Neural progenitor cell (in vitro differentiated cells): ENCODE results near the gene GMPPA. TPM values are rescaled to one million over a fixed set of nuclear protein-coding genes. Genes with fewer than 3 reads are reported as not detected.

Source experiments
- DNase-seq: peaks from one replicate; pipeline ENCODE4 v3.0.0-alpha.2; 2016; ENCODE audit warnings: low spot score
- H2AFZ ChIP-seq: fragments of 200-600 bp; sonication (generic); replicated peaks from 2 replicates; pipeline ENCODE4 v1.6.1; 2016; ENCODE audit warnings: antibody characterized with exemption
- H3F3A ChIP-seq: fragments of 200-600 bp; sonication (generic); 2 replicates; pipeline ENCODE4 v1.6.1; 2016; ENCODE audit warnings: antibody characterized with exemption, low read depth
- H3K27ac ChIP-seq: fragments of 200-600 bp; sonication (generic); 2 replicates; pipeline ENCODE4 v1.5.1; 2016; ENCODE audit warnings: mild to moderate bottlenecking
- H3K27me3 ChIP-seq: fragments of 200-600 bp; sonication (generic); 2 replicates; pipeline ENCODE4 v1.6.1; 2016; ENCODE audit warnings: mild to moderate bottlenecking, moderate library complexity
- H3K36me3 ChIP-seq: fragments of 200-600 bp; sonication (generic); 2 replicates; pipeline ENCODE4 v1.5.1; 2016
- H3K4me1 ChIP-seq: fragments of 200-600 bp; sonication (generic); 2 replicates; pipeline ENCODE4 v1.6.1; 2016; ENCODE audit warnings: mixed run types
- H3K4me2 ChIP-seq: fragments of 200-600 bp; sonication (generic); 2 replicates; pipeline ENCODE4 v1.6.1; 2016
- H3K4me3 ChIP-seq: fragments of 200-600 bp; sonication (generic); 2 replicates; pipeline ENCODE4 v1.5.1; 2016
- H3K79me2 ChIP-seq: fragments of 200-600 bp; sonication (generic); 2 replicates; pipeline ENCODE4 v1.6.1; 2016; ENCODE audit warnings: low read depth
- H3K9ac ChIP-seq: fragments of 200-600 bp; sonication (generic); 2 replicates; pipeline ENCODE4 v1.6.1; 2016
- H3K9me3 ChIP-seq: fragments of 200-600 bp; sonication (generic); 2 replicates; pipeline ENCODE4 v1.5.1; 2016; ENCODE audit warnings: low read depth
- H4K20me1 ChIP-seq: fragments of 200-600 bp; sonication (generic); 2 replicates; pipeline ENCODE4 v1.6.1; 2016; ENCODE audit warnings: low read depth
- H3K27ac Mint-ChIP-seq: 3 replicates; pipeline ENCODE4 v1.8.0; 2021; ENCODE audit warnings: mixed read lengths
- H3K27me3 Mint-ChIP-seq: 2 replicates; pipeline ENCODE4 v1.8.0; 2022; ENCODE audit warnings: low read depth, mild to moderate bottlenecking, inconsistent platforms, moderate library complexity, mixed read lengths; ENCODE audit not compliant: insufficient read depth
- H3K36me3 Mint-ChIP-seq: 3 replicates; pipeline ENCODE4 v1.8.0; 2021; ENCODE audit warnings: mixed read lengths
- H3K4me1 Mint-ChIP-seq: 3 replicates; pipeline ENCODE4 v1.8.0; 2021; ENCODE audit warnings: mixed read lengths
- H3K4me3 Mint-ChIP-seq: 3 replicates; pipeline ENCODE4 v1.8.0; 2021; ENCODE audit warnings: mild to moderate bottlenecking, moderate library complexity, mixed read lengths
- H3K9me3 Mint-ChIP-seq: 3 replicates; pipeline ENCODE4 v1.8.0; 2020; ENCODE audit warnings: mixed read lengths
- CTCF ChIP-seq: fragments of 200-600 bp; sonication (generic); IDR thresholded peaks from 2 replicates; pipeline ENCODE4 v1.5.1; 2017; ENCODE audit warnings: antibody characterized with exemption, mild to moderate bottlenecking
- EZH2 ChIP-seq: fragments of 200-600 bp; sonication (generic); IDR thresholded peaks from 2 replicates; pipeline ENCODE4 v1.6.1; 2017; ENCODE audit warnings: antibody characterized with exemption, mild to moderate bottlenecking, moderate library complexity
- EZH2phosphoT487 ChIP-seq: fragments of 200-600 bp; sonication (generic); IDR thresholded peaks from 2 replicates; pipeline ENCODE4 v1.6.1; 2017; ENCODE audit warnings: antibody characterized with exemption
- total RNA-seq: library from RNA; depleted of rRNA; stranded (reverse); fragments of >200 nt; gene quantifications from 2 replicates; pipeline ENCODE4 v1.2.3, GENCODE V29; 2015; ENCODE audit warnings: low replicate concordance

Gene GMPPA
- total RNA-seq, 1 donor from 2014 or later, result 49.3 TPM

GRCh38 chr2:219516888-219517287 is 18.2 kb downstream of the GMPPA start:
- peaks cover 51% of the 10 kb centered on the region for H3K4me1 ChIP-seq
- peaks cover 46% of the 10 kb centered on the region for H3K27me3 Mint-ChIP-seq
- no peak overlapping the region for H2AFZ ChIP-seq
- no peaks in the 10 kb centered on the region for H3K79me2 ChIP-seq
- no peaks in the 10 kb centered on the region for H3K36me3 ChIP-seq
- peaks cover 44% of the 10 kb centered on the region for H3K27me3 ChIP-seq
- H3K4me3 Mint-ChIP-seq, result no peak overlapping the region
- H3K36me3 Mint-ChIP-seq, result no peaks in the 10 kb centered on the region
- no peaks in the 10 kb centered on the region for H4K20me1 ChIP-seq
- no peak overlapping the region for H3K9ac ChIP-seq
- no peak overlapping the region for H3K4me2 ChIP-seq
- H3K27ac Mint-ChIP-seq, result no peak overlapping the region
- peaks cover 68% of the 10 kb centered on the region for H3K4me1 Mint-ChIP-seq
- no peak overlapping the region for H3K27ac ChIP-seq
- no peaks in the 10 kb centered on the region for H3K9me3 Mint-ChIP-seq
- H3K4me3 ChIP-seq, result no peak overlapping the region
- H3F3A ChIP-seq, result peaks cover 25% of the 10 kb centered on the region
- TF ChIP-seq EZH2, result no peak
- no peak for TF ChIP-seq CTCF
- TF ChIP-seq EZH2phosphoT487, result no peak
- H3K9me3 ChIP-seq, result no peaks in the 10 kb centered on the region
- DNase-seq, result no peak

GRCh38 chr2:219517954-219518778 is 19.5 kb downstream of the GMPPA start:
- peaks cover 25% of the 10 kb centered on the region for H3F3A ChIP-seq
- H3K27ac ChIP-seq, result no peak overlapping the region
- H4K20me1 ChIP-seq, result no peaks in the 10 kb centered on the region
- H3K36me3 Mint-ChIP-seq, result no peaks in the 10 kb centered on the region
- no peak overlapping the region for H2AFZ ChIP-seq
- no peak overlapping the region for H3K27ac Mint-ChIP-seq
- no peaks in the 10 kb centered on the region for H3K9me3 ChIP-seq
- peaks cover 42% of the 10 kb centered on the region for H3K27me3 Mint-ChIP-seq
- H3K36me3 ChIP-seq, result no peaks in the 10 kb centered on the region
- DNase-seq, result no peak
- H3K4me3 ChIP-seq, result no peak overlapping the region
- H3K4me1 Mint-ChIP-seq, result peaks cover 63% of the 10 kb centered on the region
- no peak overlapping the region for H3K9ac ChIP-seq
- H3K4me1 ChIP-seq, result peaks cover 49% of the 10 kb centered on the region
- no peak overlapping the region for H3K4me2 ChIP-seq
- peak overlapping the region; percentile 27 for H3K4me3 Mint-ChIP-seq
- TF ChIP-seq EZH2phosphoT487, result no peak
- no peak for TF ChIP-seq CTCF
- no peak for TF ChIP-seq EZH2
- H3K27me3 ChIP-seq, result peaks cover 51% of the 10 kb centered on the region
- no peaks in the 10 kb centered on the region for H3K9me3 Mint-ChIP-seq
- no peaks in the 10 kb centered on the region for H3K79me2 ChIP-seq

GRCh38 chr2:219519526-219519916 is 20.8 kb downstream of the GMPPA start:
- Histone ChIP-seq H3K9me3 (no peaks in the 10 kb centered on the region), H3K27me3 (peaks cover 51% of the 10 kb centered on the region), H2AFZ (no peak overlapping the region), H3F3A (peaks cover 31% of the 10 kb centered on the region), H3K4me1 (peaks cover 41% of the 10 kb centered on the region), H3K4me2 (no peak overlapping the region), H3K79me2 (no peaks in the 10 kb centered on the region), H3K9ac (no peak overlapping the region), H4K20me1 (no peaks in the 10 kb centered on the region), H3K36me3 (no peaks in the 10 kb centered on the region), H3K27ac (no peak overlapping the region), H3K4me3 (no peak overlapping the region)
- Mint-ChIP-seq H3K27ac (peak overlapping the region; percentile 13), H3K27me3 (peaks cover 39% of the 10 kb centered on the region), H3K9me3 (no peaks in the 10 kb centered on the region), H3K36me3 (no peaks in the 10 kb centered on the region), H3K4me3 (peak overlapping the region; percentile 42), H3K4me1 (peaks cover 61% of the 10 kb centered on the region)
- no peak for DNase-seq
- no peak for TF ChIP-seq EZH2phosphoT487
- TF ChIP-seq CTCF, result no peak
- TF ChIP-seq EZH2, result no peak
